COR-L47 (cell line): ENCODE results near the gene ZYX.

Experiments used
- DNase-seq: peaks from one replicate; lab custom pipeline; 2025; lab: John Stamatoyannopoulos, UW

The ZYX gene, protein sequence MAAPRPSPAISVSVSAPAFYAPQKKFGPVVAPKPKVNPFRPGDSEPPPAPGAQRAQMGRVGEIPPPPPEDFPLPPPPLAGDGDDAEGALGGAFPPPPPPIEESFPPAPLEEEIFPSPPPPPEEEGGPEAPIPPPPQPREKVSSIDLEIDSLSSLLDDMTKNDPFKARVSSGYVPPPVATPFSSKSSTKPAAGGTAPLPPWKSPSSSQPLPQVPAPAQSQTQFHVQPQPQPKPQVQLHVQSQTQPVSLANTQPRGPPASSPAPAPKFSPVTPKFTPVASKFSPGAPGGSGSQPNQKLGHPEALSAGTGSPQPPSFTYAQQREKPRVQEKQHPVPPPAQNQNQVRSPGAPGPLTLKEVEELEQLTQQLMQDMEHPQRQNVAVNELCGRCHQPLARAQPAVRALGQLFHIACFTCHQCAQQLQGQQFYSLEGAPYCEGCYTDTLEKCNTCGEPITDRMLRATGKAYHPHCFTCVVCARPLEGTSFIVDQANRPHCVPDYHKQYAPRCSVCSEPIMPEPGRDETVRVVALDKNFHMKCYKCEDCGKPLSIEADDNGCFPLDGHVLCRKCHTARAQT

DNA sequence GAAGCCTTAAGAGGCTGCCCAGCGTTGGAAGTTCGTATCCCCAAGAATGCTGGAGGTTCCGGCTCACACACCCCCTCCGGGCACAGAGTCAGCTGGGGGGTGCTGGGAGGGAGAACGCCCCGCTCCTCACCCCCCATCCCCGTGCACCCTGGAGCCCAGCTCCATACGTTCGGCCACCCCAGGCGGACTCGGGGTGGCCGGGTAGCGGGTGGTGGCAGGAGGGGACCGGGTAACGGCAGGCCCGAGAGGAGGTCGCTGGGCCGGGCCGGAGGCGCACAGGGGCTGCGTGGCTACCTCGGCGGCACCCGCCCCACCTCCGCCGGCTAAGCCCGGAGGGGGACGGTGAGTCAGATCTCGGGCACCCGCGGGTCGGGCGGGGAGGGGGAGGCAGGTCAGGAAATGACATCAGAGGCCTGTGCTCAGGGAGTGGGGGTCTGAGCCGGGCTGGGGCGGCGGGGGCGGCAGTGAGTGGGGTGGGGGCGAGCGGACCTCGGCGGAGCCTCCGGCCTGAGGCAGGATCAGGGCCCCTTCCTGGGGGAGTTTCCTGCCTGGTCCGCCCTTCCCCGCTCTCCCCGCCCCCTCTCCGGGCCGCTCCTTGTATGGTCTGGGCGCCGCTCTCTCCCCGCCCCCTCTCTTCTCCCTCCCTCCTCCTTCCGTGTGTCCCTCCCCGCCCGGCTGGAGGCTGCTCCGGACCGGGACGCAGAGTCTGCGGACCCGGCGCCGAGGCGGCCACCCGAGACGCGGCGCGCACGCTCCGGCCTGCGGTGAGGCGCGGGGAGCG is at the start of gene ZYX:
Gene ZYX (plus strand): TSS at position 700 of the 781 bp plus-strand sequence. CDS start 227 bp downstream, outside the sequence.
- DNase-seq = no peak

DNA sequence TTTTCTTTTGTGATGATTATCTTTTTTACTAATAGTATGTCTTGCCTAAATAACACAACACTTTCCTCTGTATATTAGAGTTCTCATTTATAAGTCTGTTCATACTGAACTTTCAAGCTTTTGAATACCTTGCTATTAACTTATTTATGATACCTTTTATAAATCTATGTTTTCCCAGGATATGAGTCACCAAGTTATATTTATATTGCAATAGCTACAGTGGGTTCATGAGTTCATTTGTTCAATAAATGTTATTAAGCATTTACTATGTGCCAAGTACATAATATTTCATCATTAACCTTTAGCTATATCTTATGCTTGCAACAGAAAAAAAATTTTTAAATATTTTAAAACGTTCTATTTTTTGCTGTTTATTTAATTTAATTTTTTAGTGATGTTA is 46.9 kb upstream of the ZYX start:
- no peak for DNase-seq

DNA sequence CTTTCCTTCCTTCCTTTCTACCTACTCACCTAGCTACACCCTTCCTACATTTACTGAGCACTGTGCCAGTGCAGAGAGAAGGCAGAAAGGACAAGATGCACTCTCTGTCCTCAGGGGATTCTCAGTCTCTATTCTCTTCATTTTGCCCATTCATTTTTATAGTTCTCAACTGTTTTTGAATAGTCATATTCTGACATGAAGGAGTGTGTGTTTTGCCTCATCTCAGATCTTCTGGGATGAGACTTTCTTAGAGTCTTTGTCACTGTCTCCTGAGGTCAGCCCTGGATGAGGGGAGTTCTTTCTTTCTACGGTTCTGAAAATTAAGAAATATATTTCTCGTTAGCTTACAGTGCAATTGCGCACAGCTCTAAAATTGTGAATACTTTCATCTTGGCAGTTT is 43.9 kb upstream of the ZYX start:
- DNase-seq = no peak

DNA sequence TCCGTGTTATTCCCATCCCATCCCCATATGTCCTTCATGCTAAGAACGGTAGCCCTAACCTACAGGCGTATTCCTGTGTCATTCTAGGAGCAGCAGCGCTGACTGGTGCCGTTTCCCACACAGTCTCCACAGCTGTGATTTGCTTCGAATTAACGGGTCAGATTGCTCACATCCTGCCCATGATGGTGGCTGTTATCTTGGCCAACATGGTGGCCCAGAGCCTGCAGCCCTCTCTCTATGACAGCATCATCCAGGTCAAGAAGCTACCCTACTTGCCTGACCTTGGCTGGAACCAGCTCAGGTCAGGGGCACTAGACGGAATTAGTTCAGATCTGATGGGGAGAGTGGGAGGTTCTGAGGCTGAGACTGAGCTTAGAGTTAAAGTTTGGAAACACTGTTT is 39.3 kb upstream of the ZYX start:
- no peak for DNase-seq

DNA sequence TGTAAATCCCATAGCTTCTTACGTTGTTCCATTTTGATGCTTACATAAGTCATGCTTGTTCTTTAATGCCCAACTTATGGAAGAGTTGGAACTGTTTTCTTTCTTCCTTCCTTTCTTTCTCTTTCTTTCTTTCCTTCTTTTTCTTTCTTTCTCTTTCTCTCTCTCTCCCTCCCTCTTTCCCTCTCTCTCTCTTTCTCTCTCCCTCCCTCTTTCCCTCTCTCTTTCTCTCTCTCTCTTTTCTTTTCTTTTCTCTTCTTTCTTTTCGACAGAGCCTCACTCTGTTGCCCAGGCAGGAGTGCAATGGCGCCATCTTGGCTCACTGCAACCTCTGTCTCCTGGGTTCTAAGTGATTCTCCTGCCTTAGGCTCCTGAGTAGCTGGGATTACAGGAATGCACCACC is 37.5 kb upstream of the ZYX start:
- DNase-seq = no peak

DNA sequence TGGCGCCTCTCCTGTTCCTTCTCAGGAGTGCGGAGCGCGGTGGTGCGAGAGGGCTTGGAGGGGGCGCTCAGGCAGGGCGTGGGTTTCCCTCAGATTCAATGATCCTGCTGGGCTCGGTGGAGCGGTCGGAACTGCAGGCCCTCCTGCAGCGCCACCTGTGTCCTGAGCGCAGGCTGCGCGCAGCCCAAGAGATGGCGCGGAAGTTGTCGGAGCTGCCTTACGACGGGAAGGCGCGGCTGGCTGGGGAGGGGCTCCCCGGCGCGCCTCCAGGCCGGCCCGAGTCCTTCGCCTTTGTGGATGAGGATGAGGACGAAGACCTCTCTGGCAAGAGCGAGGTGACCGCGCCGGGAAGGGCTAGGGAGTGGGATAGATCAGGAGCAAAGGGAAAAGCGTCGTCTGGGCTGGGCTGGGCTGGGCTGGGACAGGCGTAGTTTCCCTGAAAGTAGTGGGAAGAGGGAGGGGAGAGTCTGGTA is 35.7 kb upstream of the ZYX start:
- peak; percentile 43 for DNase-seq

DNA sequence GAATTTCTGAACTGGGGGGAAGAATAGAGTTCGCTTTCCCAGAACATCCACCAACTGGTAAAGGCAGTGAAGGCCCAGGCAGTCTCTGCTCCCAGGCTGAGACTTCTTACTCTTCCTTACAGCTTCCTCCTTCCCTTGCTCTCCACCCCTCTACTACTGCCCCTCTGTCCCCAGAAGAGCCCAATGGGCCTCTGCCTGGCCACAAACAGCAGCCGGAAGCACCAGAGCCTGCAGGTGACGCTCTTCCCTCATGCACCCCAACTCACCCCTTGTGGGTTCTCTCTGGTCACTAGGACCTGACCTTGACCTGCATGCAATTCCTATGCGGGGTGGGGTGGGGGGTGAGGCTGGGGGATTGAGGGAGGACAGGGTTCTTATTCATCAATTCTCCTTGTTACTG is 35.1 kb upstream of the ZYX start:
- DNase-seq = no peak

DNA sequence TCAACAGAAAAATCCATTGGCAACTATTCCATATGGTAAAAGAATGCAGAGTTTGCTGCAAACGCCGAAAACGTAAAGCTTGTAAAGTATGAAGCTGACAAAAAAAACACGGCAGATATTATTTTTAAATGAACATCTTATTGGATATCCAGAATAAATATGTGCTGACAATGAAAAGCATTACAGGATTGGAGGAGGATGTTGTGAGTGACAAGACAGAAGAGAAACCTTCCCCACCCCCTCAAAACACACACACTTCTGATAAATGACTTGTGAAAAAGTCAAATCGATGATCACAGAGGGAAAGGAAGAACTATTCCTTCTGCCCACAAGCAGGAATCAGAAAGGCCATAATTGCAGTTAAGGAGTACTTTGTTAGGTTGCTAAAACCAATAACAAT is 33.2 kb upstream of the ZYX start:
- no peak for DNase-seq

DNA sequence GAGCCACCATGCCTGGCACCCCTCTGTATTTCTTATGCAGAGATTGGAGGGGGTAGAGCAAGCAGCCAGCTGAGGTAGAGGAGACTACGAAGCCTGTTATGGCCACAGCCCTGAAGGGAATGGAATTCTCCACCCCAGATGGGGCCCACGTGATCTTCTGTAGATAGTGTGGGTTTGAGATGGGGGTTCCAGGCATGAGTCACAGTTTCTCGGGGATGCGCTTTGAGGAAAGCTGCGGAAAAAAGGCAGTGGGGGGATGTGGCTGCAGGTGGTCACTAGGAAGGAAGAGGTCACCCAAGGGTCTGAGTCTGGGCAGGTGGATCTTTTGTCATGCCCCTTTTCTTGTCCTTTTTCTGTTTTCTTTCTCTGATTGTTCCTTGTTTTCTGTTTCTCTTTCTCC is 30.1 kb upstream of the ZYX start:
- no peak for DNase-seq

DNA sequence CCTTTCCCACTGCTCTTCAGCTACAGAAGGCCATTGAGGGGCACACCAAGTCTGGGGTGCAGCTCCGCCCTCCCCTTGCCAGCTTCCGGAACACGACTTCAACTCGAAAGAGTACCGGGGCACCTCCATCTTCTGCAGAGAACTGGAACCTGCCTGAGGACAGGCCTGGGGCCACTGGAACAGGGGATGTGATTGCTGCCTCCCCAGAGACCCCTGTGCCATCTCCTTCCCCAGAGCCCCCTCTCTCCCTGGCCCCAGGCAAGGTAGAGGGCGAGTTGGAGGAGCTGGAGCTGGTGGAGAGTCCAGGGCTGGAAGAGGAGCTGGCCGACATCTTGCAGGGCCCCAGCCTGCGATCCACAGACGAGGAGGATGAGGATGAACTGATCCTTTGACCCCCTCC is 29.6 kb upstream of the ZYX start:
- no peak for DNase-seq

DNA sequence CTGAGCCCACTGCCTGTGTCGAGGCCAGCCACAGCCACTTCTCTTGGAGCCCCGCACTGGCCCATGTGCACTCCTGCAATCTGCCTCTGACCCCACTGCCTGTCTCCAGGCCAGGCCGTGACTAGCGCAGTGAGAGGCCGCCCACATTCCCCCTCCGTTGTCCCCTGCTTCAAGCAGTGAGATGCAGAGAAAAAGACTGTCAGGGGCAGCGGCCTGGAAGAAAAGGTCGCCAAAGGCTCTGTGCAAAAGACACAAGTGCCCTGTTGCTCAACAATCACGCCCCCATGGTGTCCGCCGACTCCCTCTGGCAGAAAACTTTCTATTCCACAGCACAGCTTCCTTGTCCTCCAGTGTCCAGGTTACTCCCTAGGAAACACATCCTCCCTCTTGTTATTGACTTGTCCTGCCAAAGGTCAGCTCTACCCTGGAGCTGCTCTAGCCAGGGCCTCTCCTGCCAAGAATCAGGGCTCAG is 28.6 kb upstream of the ZYX start:
- no peak for DNase-seq

DNA sequence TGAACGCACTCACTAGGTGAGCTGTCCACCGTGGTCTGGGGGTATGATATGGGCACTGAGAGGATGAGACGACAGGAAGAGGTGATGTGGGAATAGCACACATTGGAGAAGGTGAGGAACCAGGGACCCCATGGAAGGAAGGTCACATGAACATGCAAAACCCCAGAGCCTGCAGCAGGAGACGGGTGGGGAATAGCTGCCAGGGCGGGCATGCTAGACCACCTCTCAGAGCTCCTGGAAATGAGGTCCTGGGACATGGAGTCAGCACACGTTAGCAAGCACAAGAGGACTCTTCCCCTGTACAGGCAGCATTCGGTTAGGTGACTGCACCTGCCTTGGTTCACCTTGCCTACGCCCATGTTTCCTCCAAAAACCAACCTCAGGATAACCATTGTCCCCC is 26.8 kb upstream of the ZYX start:
- DNase-seq = no peak

DNA sequence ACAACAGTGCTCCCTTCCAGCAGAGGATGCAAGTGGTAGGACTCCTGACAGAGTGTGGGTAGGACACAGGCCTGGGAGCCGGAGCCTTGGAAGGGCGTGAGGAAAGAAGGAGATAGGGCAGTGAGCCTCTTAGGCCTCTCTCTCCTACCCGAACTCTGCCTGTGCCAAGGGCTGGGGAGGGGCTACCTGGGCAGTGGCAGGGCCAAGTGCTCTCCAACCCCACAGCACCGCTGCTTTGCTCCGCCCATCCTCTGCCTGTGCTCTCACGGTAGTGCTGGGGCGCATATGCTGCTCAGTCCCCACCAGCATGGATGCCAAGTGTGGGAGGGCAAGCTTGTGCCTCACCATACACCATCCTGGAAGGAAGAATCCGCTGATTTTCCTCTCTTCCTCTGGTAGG is 26.2 kb upstream of the ZYX start:
- no peak for DNase-seq

DNA sequence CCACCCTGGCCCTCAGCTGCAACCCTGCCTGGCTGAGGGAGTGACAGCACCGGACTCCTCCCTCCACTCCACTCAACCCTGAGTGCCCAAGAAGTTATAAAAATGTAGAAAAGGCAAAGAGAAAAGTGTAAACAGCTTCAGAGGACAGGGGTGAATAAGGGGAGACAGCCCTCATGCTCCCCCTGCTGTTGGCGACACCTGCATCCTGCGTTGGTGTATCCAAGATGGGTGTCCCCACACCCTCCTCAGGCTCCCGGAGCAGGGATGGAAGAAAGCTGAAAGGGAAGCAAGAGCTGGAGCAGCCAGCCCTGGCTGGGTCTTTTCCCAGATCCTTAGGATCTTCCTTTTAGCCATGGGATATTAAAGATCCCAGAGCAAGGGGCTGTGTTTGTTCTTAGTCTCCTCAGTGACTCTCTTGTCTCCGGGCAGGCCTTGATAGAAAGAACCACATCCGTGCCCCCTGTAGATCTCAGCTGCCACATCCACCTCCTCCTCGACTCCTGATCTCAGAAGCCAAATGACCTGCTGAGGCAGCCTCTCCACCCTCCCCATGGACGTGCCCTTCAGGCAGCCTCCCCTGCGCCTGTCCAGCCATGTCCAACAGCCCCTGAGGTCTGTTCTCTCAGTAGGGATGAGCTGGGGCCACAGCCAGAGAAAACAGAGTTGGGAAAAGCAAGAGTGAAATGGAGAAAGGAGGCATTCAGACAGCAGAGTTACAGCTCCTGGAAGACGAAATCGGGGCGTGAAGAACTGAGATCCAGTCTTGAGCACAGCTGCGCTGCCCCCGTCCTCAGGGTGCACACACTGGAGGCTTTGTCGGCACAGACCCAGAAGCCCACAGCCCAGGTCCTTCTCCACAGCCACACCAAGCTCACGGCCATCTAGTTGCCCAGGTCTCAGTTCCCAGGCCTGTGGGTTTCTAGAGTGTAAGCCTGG is 25.4 kb upstream of the ZYX start:
- no peak for DNase-seq

DNA sequence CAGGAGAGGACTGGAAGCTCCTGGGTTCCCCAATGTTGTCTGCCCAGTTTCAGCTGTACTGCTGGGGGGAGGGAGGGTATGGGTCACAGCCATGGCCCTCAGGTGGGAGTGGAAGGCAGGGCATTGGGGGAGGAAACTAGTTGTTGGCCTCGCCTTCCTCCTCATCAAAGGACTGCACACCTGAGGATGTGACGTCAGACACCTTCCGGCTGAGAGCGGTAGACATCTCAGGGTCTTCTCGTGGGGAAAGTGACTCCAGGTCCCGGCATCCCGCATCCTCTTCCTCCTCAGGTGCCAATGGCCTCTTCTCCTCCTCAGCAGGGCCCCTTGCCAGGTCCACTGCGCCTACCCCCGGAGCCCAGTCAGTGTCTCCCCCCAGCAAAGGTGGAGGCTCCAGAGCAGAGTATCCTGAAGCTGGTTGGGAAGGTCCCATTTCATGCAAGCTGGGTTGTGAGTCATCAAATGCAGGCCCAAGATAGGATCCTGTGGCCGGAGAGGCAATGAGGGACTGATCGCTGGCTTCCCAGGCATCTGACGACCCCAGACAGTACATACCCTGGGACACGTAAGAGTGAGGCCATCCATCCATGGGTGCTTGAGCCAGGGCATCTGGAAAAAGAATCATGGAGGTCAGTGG is 24.6 kb upstream of the ZYX start:
- DNase-seq = no peak

DNA sequence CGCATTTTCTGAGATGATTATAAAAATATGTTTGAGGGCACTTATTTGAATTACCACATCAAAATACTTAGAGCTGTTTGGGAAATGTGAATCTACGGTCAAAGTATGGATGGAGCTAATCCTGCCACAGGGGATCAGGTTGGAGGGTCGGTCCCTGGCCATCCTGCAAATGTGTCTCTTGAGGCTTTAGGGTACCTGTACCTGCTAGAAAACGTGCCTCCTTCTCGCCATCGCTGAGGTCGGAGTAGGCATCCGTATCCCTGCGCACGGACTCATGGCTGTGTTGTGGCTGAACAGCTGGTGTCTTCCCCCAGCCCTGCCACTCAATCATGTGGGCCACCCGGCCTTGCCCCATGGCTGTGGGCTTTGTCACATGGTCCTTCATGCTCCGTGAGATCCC is 22.5 kb upstream of the ZYX start:
- DNase-seq = no peak

DNA sequence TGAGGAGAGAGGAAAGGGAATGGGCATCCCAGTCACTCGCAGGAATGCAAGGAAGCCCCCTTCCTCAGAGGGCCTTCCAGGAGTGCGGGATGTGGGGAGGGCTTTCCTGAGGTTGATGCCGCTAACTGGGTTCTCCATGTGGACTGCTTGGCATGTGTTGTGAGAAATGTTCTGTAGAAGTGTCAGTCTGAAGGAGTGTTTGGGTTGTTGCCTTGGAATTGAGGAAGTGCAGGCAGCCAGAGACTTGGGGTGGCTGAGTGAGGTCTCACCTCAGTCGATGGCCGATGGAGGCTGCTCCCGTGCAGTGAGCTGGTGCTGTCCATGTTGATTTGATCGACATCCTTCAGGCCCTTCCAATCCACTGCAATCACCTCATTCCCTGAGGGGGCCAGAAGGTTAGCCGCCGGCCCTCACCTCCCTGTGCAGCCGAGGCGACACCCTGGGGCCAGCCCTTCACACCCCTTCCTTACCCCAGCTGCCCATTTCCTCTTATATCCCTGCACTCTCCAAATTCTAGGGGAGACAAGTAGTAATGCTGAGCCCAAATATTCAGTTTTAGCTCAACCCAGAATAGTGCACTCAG is 21.3 kb upstream of the ZYX start:
- DNase-seq = no peak

DNA sequence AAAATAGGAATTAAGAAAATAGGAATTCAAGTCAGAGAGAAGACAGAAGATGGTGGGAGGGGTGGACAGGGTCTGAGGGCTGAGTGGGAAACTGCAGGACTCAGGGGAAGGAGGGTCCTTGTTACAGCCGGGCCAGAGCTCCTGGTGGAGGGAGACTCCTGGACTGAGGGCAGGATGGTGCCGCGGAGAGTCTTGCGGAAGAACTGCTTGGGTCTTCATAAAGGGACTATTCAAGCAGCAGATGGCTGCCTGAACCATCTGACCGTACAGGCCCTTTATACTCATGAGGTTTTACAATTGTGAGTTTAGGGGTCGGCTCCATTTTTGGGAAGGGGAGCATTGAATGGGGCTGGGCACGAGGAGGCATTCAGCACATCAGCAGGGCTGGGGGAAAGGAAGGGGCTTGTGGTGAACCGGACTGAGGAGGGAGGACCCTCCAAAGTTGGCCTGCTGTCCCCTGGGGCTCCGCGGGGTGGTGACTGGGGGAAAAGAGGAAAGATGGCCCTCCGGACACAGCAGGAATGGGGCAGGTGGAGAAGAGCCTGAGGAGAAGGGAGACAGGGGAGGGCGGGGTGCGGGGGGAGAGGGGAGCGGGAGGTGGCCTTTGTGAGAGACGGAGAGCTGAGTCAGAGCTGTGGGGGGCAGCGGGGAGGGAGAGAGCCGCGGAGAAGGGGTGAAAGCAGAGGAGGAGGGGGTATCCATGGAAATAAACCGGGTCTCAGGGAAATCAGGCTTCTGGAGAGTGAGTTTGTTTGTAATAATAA is 20.2 kb upstream of the ZYX start:
- DNase-seq = peak; percentile 66

DNA sequence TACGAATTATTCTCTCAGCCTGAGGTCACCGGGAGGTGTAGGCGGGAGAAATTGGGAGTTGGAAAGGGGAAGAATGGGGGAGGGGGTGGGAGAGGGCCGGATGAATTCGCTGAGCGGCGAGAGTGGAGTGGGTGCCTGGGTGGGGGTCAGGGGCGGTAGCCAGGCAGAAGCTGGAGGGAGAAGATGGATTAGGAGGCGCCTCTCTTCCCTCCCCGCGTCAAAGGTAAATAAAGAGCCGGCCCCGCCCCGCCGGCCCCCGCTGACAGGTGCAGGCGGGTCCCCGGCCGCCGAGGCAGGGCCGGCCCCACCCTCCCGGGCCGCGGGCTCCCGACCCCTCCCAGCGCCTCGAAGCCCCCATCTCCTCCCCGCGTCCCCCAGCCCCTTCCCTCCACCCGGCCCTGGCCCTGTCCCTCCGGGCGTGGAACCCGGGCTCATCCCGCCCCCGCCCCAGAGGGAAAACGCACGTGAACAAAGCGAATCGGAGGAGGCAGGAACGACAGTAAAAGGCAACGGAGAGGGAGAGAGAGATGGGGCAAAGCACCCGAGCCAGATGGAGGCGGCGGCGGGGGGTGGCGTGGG is 19.5 kb upstream of the ZYX start:
- peak; percentile 66 for DNase-seq
